Measurements from ENCODE around the gene ETFDH. TPM values are rescaled to one million over a fixed set of nuclear protein-coding genes. Genes with fewer than 3 reads are reported as not detected.
"Not testable (repeated sequence)": the region's sequence is repeated elsewhere in the genome, so short reads cannot be mapped to it uniquely, and the experiment has no call there.

The ETFDH gene
- total RNA-seq, 1 donor from 2014 or later: 19.9 TPM

DNA sequence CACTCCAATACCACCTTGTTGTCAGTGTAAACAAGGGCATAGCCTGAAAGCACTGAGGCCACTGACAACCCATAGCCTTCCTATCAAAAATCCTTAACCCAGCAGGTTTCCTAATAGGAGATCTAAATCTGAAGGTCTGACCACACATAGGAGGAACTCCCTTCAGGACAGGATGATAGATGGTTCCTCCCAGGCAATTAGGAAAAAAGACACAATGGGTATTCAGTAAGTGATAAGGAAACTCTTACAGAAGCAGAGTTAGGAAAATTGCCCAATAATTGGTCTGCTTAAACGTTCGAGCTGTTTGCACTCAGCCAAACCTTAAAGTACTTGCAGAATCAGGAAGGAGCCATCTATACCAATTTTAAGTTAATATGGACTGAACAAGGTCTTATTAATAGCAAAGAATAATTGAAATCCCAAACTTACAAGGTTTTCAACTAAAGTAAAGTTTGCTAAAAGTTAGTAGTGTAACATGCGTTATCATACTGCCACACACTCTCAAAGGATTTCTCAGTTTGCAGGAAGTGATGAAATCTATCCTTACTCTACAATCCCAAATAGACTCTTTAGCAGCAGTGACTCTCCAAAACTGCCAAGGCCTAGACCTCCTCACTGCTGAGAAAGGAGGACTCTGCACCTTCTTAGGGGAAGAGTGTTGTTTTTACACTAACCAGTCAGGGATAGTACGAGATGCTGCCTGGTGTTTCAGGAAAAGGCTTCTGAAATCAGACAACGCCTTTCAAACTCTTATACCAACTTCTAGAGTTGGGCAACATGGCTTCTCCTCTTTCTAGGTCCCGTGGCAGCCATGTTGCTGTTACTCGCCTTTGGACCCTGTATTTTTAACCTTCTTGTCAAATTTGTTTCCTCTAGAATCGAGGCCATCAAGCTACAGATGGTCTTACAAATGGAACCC lies 8.1 kb upstream of the ETFDH start:
- H3K4me3 Mint-ChIP-seq; intact Hi-C loops (cut with micrococcal nuclease); H3K27me3 Mint-ChIP-seq (ENCODE audit: insufficient read depth); DNase-seq (ENCODE audit: low spot score); H3K9me3 Mint-ChIP-seq; H3K4me1 Mint-ChIP-seq (ENCODE audit: low read depth); H3K27ac Mint-ChIP-seq: not testable (repeated sequence)
- H3K36me3 Mint-ChIP-seq (ENCODE audit: low read depth): peaks cover 13% of the 10 kb centered on the region

DNA sequence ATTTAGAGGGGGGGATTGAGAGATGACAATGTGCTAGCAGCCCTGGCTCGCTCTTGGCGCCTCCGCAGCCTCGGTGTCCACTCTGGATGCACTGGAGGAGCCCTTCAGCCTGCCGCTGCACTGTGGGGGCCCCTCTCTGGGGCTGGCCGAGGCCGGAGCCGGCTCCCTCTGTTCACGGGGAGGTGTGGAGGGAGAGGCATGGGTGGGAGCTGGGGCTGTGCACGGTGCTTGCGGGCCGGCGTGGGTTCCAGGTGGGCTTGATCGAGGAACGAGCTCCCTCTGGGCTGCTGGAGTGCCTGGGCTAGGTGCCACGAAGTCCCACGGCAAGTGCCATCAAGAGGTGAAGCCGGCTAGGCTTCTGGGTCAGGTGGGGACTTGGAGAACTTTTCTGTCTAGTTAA lies 7.3 kb upstream of the ETFDH start:
- Mint-ChIP-seq H3K27me3 (ENCODE audit: insufficient read depth) (no peaks in the 10 kb centered on the region), H3K4me1 (ENCODE audit: low read depth) (peaks cover 10% of the 10 kb centered on the region), H3K9me3 (no peaks in the 10 kb centered on the region), H3K4me3 (no peak overlapping the region), H3K36me3 (ENCODE audit: low read depth) (peaks cover 16% of the 10 kb centered on the region), H3K27ac (no peak overlapping the region)
- intact Hi-C loops (cut with micrococcal nuclease): no loop called here
- no peak for DNase-seq (ENCODE audit: low spot score)

GRCh38 chr4:158666892-158667291 lies 5.2 kb upstream of the ETFDH start:
- Mint-ChIP-seq H3K4me3 (no peak overlapping the region), H3K4me1 (ENCODE audit: low read depth) (peaks cover 20% of the 10 kb centered on the region), H3K27me3 (ENCODE audit: insufficient read depth) (peaks cover under 1% of the 10 kb centered on the region), H3K27ac (no peak overlapping the region), H3K36me3 (ENCODE audit: low read depth) (peaks cover 22% of the 10 kb centered on the region), H3K9me3 (no peaks in the 10 kb centered on the region)
- no peak for DNase-seq (ENCODE audit: low spot score)
- intact Hi-C loops (cut with micrococcal nuclease): no loop called here

DNA sequence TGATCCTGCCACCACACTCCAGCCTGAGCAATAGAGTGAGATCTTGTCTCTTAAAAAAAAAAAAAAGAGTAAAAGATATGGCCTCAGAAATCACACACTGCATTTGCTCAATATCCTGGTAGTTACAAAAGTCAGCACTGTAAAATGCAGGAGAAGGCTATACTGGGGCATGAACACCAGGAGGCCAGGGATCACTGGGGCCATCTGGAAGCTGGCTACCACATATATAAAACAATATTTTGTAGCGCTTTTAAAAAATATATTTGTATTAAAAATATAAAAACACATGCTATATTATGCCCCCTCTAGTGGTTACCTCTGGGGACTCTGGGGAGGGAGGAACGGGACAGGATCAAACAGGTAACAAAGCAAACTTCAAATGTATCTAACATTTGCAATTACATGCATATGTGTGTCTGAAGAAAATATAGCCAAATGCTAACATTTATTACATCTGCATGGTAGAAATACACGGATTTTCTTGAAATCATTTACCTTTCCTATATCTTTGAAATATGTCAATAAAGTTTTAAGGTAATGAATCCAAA lies 4.4 kb upstream of the ETFDH start:
- no peaks in the 10 kb centered on the region for H3K9me3 Mint-ChIP-seq
- intact Hi-C loops (cut with micrococcal nuclease): no loop called here
- H3K4me1 Mint-ChIP-seq (ENCODE audit: low read depth): peaks cover 23% of the 10 kb centered on the region
- H3K36me3 Mint-ChIP-seq (ENCODE audit: low read depth): peaks cover 22% of the 10 kb centered on the region
- H3K27me3 Mint-ChIP-seq (ENCODE audit: insufficient read depth): peaks cover 2% of the 10 kb centered on the region
- peak; percentile 16 for DNase-seq (ENCODE audit: low spot score)
- no peak overlapping the region for H3K4me3 Mint-ChIP-seq
- no peak overlapping the region for H3K27ac Mint-ChIP-seq

GRCh38 chr4:158669310-158669709 lies 2.8 kb upstream of the ETFDH start:
- H3K4me3 Mint-ChIP-seq: peak overlapping the region; percentile 63
- H3K9me3 Mint-ChIP-seq: no peaks in the 10 kb centered on the region
- intact Hi-C loops (cut with micrococcal nuclease): no loop called here
- H3K27me3 Mint-ChIP-seq (ENCODE audit: insufficient read depth): peaks cover 2% of the 10 kb centered on the region
- H3K36me3 Mint-ChIP-seq (ENCODE audit: low read depth): peaks cover 22% of the 10 kb centered on the region
- peaks cover 26% of the 10 kb centered on the region for H3K4me1 Mint-ChIP-seq (ENCODE audit: low read depth)
- H3K27ac Mint-ChIP-seq: no peak overlapping the region
- DNase-seq (ENCODE audit: low spot score): no peak

- Mint-ChIP-seq H3K4me1 (ENCODE audit: low read depth) (peaks cover 36% of the 10 kb centered on the region), H3K27me3 (ENCODE audit: insufficient read depth) (peaks cover 2% of the 10 kb centered on the region), H3K4me3 (peak overlapping the region; percentile 99), H3K9me3 (no peaks in the 10 kb centered on the region), H3K27ac (peak overlapping the region; percentile 96), H3K36me3 (ENCODE audit: low read depth) (peaks cover 16% of the 10 kb centered on the region)
- intact Hi-C loops (cut with micrococcal nuclease): loop anchor here (1.0 to 5.0 kb wide), 2 partner anchors 52 to 776 kb away; partner anchors contain the start of gene PPID
- peak; percentile 48 for DNase-seq (ENCODE audit: low spot score)
These were observed 976 bp upstream of the ETFDH start for GRCh38 chr4:158670975-158671664.

DNA sequence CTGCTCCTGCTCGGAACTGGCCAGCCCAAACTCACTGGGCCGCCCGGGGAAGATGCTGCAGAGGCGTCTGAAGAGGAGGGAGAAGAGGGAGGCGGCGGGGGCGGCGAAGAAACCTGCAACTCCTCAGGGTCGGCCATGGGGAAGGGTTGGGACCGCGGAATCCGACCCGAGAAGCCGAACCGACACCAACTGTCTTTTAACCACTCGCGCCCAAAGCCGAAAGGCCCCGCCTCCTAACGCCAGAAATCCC lies 506 bp upstream of the ETFDH start, which contains the start of gene C4orf46:
Gene C4orf46 (minus strand): TSS at position 223 of the 250 bp plus-strand sequence. CDS start 86 bp downstream, at position 137.
- Mint-ChIP-seq H3K4me3 (peak within 1 kb of the TSS; percentile 99), H3K27me3 (ENCODE audit: insufficient read depth) (peaks cover 2% of the 10 kb centered on the region), H3K36me3 (ENCODE audit: low read depth) (peaks cover 13% of the 10 kb centered on the region), H3K9me3 (no peaks in the 10 kb centered on the region), H3K4me1 (ENCODE audit: low read depth) (peaks cover 40% of the 10 kb centered on the region), H3K27ac (peak within 1 kb of the TSS; percentile 96)
- no peak for DNase-seq (ENCODE audit: low spot score)
- intact Hi-C loops (cut with micrococcal nuclease): loop anchor here (1.0 to 5.0 kb wide), 2 partner anchors 52 to 776 kb away; partner anchors contain the start of gene PPID

DNA sequence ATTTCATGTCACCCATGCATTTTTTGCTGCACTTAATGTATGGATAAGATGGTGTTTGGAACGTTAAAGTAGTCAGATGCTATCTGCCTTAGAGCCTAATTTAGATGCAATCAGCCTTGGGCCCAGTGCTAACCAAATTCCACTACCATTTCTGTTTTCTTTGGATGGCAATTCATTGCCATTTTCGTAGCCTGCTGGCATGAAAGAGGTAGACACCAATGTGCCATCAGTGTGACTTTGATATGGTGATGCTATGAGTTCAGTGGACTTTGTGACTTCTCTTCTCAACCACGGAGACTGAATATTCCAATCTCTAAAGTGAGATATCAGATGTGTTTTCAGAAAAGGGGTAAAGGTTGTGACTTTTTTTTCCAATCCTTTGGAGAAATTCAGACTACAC lies 1.5 kb downstream of the ETFDH start:
- Mint-ChIP-seq H3K27me3 (ENCODE audit: insufficient read depth) (peaks cover 2% of the 10 kb centered on the region), H3K4me1 (ENCODE audit: low read depth) (peaks cover 45% of the 10 kb centered on the region), H3K9me3 (no peaks in the 10 kb centered on the region)

GRCh38 chr4:158676076-158676475 lies 4.0 kb downstream of the ETFDH start:
- peaks cover 5% of the 10 kb centered on the region for H3K36me3 Mint-ChIP-seq (ENCODE audit: low read depth)
- intact Hi-C loops (cut with micrococcal nuclease): no loop called here
- peaks cover 2% of the 10 kb centered on the region for H3K27me3 Mint-ChIP-seq (ENCODE audit: insufficient read depth)
- H3K4me3 Mint-ChIP-seq: no peak overlapping the region
- no peaks in the 10 kb centered on the region for H3K9me3 Mint-ChIP-seq
- peaks cover 30% of the 10 kb centered on the region for H3K4me1 Mint-ChIP-seq (ENCODE audit: low read depth)
- no peak for DNase-seq (ENCODE audit: low spot score)
- H3K27ac Mint-ChIP-seq: no peak overlapping the region

More for the DNA sequence above, 1.5 kb downstream of the ETFDH start:
- intact Hi-C loops (cut with micrococcal nuclease): loop anchor here (2.0 to 5.0 kb wide), 3 partner anchors 147 to 774 kb away; no protein-coding TSS in a partner anchor
- peaks cover 10% of the 10 kb centered on the region for H3K36me3 Mint-ChIP-seq (ENCODE audit: low read depth)
- DNase-seq (ENCODE audit: low spot score): no peak
- H3K27ac Mint-ChIP-seq: no peak overlapping the region
- H3K4me3 Mint-ChIP-seq: peak overlapping the region; percentile 4

DNA sequence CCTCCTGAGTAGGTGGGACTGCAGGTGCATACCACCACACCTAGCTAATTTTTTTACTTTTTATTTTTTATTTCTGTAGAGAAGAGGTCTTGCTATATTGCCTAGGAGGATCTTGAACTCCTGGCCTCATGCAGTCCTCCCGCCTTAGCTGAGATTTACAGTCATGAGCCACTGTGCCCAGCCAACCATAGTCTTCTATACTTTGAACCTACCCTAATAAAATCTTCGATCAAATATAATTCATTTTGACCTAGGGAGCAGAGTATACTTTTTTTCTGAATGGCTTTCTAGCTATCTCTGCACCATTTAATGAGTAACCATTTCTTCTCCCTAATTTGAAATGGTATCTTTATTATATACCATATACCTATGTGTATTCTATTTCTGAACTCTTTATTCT lies 6.7 kb downstream of the ETFDH start:
- peaks cover 24% of the 10 kb centered on the region for H3K4me1 Mint-ChIP-seq (ENCODE audit: low read depth)
- no peak overlapping the region for H3K4me3 Mint-ChIP-seq
- no peaks in the 10 kb centered on the region for H3K27me3 Mint-ChIP-seq (ENCODE audit: insufficient read depth)
- no peak overlapping the region for H3K27ac Mint-ChIP-seq
- peaks cover 4% of the 10 kb centered on the region for H3K36me3 Mint-ChIP-seq (ENCODE audit: low read depth)
- DNase-seq (ENCODE audit: low spot score): no peak
- intact Hi-C loops (cut with micrococcal nuclease): no loop called here
- no peaks in the 10 kb centered on the region for H3K9me3 Mint-ChIP-seq

GRCh38 chr4:158681629-158682028 lies 9.5 kb downstream of the ETFDH start:
- DNase-seq (ENCODE audit: low spot score): no peak
- intact Hi-C loops (cut with micrococcal nuclease): no loop called here
- H3K27me3 Mint-ChIP-seq (ENCODE audit: insufficient read depth): no peaks in the 10 kb centered on the region
- peaks cover 9% of the 10 kb centered on the region for H3K36me3 Mint-ChIP-seq (ENCODE audit: low read depth)
- H3K27ac Mint-ChIP-seq: no peak overlapping the region
- peaks cover 9% of the 10 kb centered on the region for H3K4me1 Mint-ChIP-seq (ENCODE audit: low read depth)
- H3K4me3 Mint-ChIP-seq: no peak overlapping the region
- no peaks in the 10 kb centered on the region for H3K9me3 Mint-ChIP-seq

DNA sequence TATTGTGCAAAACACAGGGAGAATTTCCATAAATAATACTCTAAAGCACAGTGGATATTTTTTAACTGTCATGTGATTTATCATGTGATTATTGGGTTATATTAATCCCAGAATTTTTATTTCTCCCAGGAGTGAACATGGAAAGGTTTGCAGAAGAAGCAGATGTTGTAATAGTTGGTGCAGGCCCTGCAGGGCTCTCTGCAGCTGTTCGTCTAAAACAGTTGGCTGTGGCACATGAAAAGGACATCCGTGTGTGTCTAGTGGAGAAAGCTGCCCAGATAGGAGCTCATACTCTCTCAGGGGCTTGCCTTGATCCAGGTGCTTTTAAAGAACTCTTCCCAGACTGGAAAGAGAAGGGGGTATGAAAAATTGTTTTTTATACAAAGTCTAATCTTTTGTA lies 10.0 kb downstream of the ETFDH start:
- Mint-ChIP-seq H3K36me3 (ENCODE audit: low read depth) (peaks cover 9% of the 10 kb centered on the region), H3K9me3 (no peaks in the 10 kb centered on the region), H3K27ac (no peak overlapping the region), H3K4me1 (ENCODE audit: low read depth) (peaks cover 5% of the 10 kb centered on the region), H3K27me3 (ENCODE audit: insufficient read depth) (no peaks in the 10 kb centered on the region), H3K4me3 (no peak overlapping the region)
- intact Hi-C loops (cut with micrococcal nuclease): no loop called here
- no peak for DNase-seq (ENCODE audit: low spot score)

GRCh38 chr4:158688813-158689212 lies 16.7 kb downstream of the ETFDH start:
- Mint-ChIP-seq H3K9me3 (no peaks in the 10 kb centered on the region), H3K27ac (no peak overlapping the region), H3K4me3 (no peak overlapping the region), H3K27me3 (ENCODE audit: insufficient read depth) (no peaks in the 10 kb centered on the region), H3K4me1 (ENCODE audit: low read depth) (no peaks in the 10 kb centered on the region), H3K36me3 (ENCODE audit: low read depth) (peaks cover 9% of the 10 kb centered on the region)
- no peak for DNase-seq (ENCODE audit: low spot score)
- intact Hi-C loops (cut with micrococcal nuclease): no loop called here

Data from activated T-helper 1 cell treated with anti-CD3 and anti-CD28 coated beads, Interleukin-12 subunit alpha, Interleukin-12 subunit beta, Interleukin-2, Interleukin-4 antibody, amounts not matched to agents 30 ng/mL and 10 ng/mL and 1 ng/mL, durations not matched to agents 14 hours and 24 hours and 36 hours (primary cell).